ENCODE measurements around the gene ZNF516. TPM values are rescaled to one million over a fixed set of nuclear protein-coding genes. Genes with fewer than 3 reads are reported as not detected.

Gene ZNF516
- polyA plus RNA-seq, 4 donors: 37.8 to 51.4 (median 43.6) TPM

DNA sequence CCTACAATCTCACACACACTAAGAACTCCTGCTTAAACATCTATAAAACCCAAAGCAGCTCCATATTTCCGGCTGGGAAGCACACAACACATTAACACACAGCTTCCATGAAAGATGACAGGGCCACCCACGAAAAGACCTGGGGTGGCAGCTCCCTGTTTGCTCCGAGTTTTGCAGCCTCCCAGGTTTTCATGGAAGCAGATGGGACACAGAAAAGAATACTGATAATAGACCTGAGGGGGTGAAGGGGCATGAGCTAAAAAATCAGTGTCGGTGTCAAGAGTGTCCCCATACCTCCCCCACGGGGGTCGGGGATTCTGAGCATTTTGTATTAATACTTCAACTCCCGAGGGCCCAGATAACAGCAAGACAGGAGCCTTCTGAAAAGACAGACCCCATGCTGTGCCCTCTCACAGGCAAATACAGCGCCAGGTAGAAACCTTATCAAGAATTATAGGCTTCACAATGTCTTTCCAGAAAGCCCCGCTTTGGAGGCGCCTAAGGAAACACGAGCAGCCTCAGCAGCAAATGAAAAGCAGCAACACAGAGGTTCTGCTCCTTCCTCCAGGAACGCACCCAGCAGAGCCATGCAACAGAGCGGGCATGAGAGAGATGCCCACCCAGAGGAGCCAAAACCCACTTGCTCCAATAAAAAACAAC is 50.5 kb downstream of the ZNF516 start:
- DNase-seq (ENCODE audit: low read depth in 4 of 4, low spot score in 3 of 4): no peak

DNA sequence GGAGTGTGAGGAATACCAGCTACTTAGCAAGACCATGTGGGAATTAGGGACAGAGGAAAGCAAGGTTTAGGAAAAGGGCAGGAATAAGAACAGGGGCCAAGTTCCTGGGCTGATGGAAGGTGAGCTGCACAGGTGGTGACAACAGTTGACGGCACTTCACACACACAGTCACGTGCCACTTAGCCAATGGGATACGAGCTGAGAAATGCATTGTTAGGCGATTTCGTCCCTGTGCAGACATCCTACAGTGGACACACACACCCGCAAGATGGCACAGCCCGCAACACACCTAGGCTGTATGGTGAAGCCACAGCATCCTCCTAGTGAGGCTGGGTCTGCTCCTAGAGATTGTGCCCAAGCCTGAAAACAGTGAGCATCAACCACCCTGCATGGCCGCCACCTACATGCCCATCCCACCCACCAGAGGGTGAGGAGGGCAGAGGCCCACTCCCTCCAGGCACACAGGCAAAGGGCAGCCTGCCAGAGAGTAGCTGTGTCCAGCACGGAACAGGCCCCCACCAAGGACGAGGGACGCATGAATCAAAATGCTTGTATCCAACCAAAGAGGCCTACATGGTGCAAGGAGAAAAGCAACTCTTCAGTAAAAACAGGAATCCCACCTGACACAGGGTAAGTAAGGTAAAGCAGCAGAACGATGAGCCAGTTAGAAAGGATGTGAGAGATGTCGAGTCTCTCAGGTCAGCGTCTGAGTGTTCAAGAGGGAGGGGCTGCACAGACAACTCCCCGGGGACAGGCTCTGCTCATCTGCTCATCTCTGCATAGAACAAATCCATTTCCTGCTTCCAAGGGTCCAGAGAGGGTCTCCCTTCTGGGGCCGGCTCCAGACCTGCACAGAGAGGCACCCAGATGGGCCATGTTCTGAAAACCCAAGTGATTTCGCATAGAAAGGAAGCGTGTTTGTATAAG is 51.3 kb downstream of the ZNF516 start:
- no peak for DNase-seq (ENCODE audit: low read depth in 4 of 4, low spot score in 3 of 4)

DNA sequence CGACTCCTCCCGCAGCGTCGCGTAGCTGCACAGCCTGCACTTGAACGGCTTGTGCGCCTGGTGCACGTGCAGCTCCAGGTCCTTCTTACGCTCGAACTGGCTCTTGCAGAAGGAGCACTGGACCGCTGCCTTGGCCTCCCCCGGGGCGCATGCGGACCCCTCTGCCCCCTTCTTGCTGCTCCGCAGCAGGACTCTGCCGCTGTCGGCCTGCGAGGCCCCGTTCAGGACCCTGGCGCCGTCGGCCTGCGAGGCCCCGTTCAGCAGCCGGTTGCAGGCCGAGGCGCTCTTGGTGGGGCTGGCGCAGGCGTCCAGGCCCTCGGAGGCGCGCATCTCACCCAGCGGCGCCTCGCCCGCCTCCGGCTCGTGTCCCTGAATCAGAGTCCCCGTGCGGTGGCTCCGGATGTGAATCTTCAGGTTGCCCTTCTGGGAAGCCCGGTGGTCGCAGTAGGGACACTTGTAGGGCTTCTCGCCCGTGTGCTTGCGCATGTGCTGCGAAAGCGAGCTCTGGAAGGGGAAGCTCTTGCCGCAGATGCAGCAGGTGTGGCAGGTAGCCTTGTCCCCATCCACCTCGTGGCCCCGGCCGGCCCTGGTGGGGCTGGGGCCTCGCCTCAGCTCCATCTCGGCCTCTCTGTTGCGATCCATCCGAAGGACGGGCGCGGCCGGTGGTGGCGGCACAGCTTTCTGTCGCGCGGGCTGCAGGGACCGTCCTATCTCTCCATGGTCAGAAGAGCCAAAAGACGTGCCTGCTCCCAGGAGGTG is 52.5 kb downstream of the ZNF516 start:
- no peak for DNase-seq (ENCODE audit: low read depth in 4 of 4, low spot score in 3 of 4)

DNA sequence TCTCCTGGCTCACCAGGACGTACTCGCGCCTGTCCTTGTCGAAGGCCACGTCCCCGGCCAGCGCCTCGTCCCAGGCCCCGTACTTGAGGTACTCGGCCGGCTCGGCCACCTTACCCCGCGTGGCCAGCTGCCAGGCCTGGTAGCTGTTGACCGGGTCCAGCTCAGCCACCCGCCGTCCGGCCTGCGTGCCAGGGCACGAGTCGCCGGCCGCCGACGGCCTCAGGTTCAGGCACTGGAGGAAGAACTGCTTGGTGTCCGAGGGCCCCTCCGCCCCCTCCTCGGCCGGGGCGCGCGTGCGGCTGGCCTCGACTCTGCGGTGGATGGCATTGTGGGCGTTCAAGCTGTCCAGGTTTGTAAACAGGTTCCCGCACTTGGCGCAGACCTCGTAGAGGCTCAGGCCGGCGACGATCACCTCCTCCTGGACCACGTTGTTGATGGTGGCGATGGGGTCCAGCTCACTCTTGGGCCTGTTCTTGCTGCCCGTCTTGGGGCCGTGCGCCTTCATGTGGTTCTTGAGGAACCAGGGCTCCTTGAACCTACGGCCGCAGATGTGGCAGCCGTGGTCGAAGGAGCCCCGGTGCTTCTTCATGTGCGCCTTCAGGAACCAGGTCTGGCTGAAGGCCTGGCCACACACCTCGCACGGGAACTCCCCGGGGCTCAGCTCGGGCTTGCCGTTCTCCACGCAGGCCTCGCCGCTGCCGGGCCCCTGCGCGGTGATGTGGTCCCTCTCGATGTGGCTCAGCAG is 53.2 kb downstream of the ZNF516 start:
- DNase-seq (ENCODE audit: low read depth in 4 of 4, low spot score in 3 of 4): no peak

DNA sequence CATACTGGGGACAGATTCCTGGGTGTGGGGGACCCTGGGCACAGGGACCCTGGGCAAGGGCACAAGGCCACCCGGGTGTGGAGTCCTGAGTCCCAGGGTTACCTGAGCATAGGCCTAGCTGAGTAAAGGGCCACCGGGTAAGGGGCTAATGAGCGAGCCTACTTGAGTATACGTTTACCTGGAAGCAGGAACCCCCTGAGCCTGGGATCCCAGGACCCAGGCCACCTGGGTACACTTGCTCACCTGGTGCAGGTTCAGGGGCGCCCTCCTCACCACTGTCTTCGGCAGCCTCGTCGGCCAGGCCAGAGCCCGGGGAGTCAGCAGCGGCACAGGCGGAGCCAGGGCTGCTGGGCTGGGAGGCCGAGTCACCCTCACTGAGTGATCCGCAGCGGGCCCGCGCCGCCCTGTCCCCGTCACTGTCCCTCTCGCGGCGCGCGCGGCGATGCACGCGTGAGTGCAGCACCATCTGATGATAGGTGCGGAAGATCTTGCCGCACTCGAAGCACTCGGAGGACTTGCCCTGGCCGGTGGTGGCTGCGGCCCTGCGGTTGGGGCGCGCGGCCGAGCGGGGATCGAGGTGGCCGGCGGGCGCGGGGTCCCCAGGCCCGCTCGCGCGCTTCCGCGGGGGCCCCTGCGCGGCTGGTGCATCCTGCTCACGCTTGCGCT is 53.9 kb downstream of the ZNF516 start:
- no peak for DNase-seq (ENCODE audit: low read depth in 4 of 4, low spot score in 3 of 4)

DNA sequence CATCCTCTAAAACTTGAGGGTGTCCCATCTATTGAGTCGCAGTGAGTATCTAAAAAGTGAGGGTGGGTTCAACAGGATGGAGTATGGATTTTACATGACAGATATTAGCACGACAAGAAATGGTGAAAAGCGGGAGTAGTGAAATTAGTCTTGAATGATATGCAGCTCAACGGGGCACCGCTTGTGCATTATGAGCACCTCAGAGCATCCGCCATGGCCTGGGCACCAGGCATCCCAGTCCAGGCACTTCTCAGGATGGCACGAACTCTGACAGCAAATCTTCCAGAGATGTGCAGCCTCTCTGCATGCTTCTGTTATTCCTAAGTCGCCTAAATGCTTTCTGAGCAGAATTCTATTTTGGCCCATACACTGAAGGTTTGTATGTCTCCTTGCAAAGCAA is 57.1 kb downstream of the ZNF516 start:
- no peak for DNase-seq (ENCODE audit: low read depth in 4 of 4, low spot score in 3 of 4)

DNA sequence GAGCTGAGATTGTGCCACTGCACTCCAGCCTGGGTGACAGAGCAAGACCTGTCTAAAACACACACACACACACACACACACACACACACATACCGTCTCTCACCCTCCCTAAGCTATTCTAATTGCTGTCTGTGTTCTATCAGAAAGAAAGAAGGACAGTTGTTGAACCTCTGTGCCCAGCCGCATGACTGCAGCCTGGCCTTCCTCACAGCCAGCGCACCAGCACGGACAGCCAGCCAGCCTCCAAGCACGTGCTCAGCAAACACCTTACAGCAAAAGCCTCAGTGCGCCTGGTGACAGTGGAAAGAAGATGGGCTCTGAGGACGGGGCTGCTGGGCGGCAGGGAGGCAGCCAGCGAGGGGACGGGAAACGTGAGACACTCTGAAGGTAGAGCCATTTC is 58.0 kb downstream of the ZNF516 start:
- no peak for DNase-seq (ENCODE audit: low read depth in 4 of 4, low spot score in 3 of 4)

DNA sequence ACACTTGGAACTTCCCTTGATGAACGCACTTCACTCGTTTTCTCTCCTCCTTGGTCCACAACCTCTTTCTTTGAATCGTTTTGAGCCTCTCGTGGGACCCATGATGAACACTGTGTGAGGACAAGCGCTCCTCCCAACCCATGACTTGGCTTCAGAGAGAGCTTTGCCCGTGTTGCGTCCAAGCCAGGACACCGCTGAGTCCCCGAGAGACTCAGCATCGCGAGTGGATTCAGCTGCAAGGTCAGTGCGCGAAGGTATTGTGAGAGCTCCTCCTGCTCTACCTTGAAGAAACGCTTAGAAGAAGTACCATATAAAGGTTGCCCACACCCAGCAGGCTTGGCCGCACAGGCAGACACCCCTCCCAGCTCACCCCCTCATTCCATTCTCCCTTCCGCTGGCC is 58.7 kb downstream of the ZNF516 start:
- no peak for DNase-seq (ENCODE audit: low read depth in 4 of 4, low spot score in 3 of 4)

DNA sequence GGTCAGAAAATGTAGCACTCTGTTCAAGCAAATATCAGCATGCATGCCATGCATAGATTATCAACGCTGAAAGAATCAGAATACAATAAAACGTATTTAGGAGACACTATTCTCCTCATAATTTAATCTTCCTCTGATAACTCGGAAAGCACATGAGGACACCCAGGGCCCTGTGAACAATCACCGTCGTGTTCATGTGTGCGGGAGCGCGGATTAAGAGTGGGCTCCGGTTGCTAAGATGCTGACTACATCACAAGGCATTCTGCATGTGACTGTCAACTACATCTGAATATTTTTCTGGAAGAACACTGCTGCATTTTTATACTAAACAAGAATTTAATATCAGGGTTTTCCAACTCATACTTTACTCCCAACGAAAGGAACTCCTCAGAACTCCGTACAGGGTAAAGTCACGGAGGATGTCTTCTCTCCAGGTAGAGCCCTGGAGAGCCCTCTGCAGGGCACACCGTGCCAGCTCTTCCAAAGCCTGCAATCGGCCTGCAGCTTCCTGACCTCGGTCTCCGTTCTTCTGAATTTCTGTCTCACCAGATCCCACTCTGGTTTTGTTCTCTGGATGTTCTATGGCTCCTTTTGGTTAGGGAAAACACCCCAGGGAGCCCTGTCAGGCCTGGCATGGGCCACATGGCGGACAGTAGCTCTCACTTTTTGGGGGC is 59.6 kb downstream of the ZNF516 start:
- DNase-seq (ENCODE audit: low read depth in 4 of 4, low spot score in 3 of 4): no peak

DNA sequence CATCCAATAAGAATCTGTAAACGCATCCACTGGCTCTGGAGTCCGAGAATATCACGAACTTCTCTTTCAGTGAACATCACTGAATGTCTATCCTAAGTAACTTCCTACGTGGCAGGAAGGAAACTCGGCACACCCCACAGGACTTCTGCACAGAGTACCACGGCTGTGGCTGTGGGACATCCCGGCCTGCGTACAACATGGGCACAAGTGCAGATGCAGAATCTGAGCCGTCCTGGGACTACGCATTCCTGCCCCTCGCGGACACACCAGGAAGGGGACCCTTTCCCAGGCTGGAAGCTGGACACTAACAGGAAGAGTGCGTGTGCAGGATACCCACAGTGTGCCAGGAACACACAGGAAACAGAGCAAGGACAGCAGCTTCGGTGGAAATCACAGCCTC is 60.6 kb downstream of the ZNF516 start:
- no peak for DNase-seq (ENCODE audit: low read depth in 4 of 4, low spot score in 3 of 4)

DNA sequence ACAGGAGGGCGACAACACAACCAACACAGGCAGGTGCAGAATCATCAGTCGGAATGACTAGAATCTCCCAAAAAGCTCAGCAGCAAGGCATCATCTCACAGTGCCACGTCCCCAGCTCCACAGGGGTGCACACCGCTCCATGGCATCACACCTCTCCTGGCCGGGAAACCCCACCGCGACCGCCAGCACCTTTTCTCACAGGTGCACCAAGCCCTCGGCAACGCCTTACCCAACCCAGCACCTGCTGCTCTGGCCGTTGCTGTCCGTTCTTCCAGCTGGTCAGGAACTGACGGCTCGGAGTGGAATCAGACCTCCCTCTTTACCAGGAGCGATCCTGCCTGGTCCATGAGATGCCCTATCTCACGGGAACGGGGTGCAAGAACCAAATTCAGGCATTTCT is 61.3 kb downstream of the ZNF516 start:
- DNase-seq (ENCODE audit: low read depth in 4 of 4, low spot score in 3 of 4): no peak

DNA sequence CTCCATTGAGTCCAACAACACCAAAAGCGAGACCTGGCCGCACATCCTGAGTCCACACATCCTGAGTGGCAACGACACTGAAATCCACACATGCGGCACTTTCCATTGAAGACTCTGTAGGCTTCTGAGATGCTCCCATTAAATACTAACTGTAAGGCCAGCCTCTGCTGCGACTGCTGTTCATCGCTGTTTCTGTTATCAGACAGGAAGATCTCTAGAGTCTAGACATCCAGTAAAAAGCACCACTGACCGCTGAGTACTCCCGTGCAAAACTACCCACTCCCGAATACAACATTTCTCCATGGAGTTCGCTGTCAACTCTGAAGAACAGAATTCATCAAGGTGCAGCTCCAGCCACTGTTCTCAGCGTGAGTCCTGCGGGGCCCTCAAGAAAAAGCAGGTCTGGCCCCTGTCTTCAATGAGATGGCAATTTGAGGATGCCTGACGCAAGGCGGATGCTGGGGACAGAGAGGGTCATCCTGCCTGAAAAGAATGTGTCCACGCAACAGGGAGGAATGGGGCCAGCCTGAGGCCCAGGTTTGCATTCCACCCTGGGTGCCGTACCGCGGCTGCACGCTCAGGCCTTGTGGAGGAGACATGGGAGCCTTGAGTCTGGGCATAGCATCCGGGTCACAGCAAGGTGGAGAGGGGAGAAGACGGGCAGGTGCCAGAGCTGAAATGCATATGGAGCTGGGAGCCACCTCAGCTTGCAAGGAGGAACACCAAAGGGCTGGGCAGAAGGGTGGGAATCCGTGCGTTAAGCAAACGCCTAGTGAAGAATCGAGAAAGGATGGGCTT is 61.9 kb downstream of the ZNF516 start:
- no peak for DNase-seq (ENCODE audit: low read depth in 4 of 4, low spot score in 3 of 4)

DNA sequence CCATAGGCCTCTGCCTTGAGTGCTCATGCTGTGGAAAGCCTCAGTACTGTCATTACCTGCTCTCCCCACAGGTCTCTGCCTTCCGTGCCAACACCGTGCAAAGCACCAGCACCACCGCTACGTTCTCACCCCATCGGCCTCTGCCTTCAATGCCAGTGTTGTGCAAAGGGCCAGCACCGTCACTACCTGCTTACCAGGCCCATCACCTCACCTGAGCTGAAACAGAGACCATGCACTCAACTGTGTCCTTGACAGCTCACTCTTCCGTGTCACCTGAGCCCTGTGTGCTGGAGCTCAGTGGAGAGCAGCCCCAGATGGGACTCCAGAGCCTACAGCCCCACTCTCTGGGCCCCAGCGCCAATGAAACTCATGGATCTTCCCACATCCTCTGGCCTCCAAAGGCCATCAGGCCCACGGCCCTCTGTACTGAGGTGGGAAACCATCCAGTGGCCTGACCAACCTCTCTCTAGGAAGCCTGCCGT is 62.7 kb downstream of the ZNF516 start:
- no peak for DNase-seq (ENCODE audit: low read depth in 4 of 4, low spot score in 3 of 4)

DNA sequence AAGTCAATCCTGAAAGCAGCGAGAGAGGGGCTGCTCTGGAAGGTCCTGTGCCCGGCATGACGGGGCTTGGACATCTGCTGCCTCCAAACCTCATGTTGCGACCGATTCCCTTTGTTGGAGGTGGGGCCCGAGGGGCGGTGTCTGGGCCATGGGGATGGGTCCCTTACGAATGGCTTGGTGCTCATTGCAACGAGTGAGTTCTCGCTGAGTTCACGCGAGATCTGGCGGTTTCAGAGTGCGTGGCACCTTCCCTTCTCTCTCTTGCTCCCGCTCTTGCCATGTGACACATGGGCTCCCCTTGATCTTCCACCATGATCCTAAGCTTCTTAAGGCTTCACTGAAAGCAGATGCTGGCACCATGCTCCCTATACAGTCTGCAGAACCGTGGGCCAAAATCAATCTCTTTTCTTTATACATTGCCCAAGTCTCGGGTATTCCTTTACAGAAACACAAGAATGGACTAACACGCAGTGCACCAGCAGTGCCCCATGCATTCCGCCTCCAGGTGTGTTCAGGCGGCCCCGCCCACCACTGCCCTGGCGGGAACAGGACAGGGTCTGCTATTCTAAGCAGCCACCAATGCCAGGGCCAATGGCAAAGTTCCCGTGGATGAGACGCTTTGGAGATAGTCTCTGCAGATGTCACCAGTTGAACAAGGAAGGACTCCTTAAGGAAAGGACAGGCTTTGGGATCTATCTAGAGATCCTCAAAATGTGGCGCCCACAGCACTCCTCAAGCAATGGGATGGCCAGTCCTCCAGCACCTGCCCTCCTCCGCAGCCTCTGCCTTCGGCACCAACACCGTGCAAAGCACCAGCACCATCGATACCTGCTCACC is 63.4 kb downstream of the ZNF516 start:
- DNase-seq (ENCODE audit: low read depth in 4 of 4, low spot score in 3 of 4): no peak

DNA sequence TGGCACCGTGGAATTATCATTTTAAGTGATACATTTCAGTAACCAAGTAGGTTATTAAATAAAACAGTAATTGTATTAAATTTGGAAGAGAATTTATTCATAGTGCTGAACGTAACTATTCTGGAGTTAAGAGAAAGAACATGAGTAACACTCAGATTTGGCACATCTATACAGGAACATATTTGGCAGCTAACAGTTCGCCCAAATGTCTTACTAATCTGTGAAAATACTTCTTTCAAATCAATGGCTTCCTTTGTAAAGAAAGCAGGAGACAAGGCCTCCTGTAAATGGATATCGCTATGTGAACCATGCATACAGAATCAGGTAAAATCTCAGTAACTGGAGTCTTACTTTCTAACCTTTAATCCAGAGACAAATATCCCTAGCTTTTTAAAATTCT is 64.4 kb downstream of the ZNF516 start:
- DNase-seq (ENCODE audit: low read depth in 4 of 4, low spot score in 3 of 4): no peak

DNA sequence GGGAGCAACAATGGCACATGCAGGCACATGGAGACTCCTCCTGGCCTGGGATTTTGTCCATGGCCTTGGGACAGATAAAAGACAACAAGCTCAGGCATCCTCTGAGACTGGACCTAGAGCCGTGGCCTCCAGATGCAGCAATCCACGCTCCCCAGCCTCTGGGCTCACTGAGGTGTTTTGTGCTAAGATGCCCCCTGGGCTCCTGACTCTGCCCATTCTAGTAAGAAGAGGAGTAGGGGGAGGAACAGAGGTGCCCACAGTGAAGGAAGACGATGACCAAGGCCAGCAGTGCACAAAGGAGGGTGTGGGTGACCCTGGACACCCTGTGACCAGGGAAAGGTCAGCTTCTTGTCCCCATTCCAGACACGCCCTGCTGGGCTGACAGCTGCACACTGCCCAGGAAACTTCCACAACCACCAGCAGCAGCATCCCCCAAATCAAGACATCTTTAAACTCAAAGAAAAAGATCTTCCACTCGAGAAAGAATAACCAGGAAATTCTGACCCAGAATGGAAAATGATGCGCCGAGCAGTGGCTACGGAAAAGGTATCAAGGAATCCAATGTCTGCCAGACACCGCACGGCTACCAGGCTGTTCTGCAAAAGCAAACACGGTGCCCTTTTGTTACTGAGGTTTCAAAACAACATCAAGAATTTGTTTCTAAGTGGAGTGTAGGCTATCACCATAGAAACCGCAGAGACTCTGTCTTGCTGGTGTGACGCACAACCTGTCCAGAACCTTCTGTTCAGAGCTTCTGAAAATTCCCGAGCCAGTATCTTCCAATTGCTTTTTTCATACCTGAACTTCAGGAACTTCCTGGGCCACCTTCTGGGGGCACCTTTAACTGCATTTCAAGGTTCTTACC is 65.5 kb downstream of the ZNF516 start:
- no peak for DNase-seq (ENCODE audit: low read depth in 4 of 4, low spot score in 3 of 4)
